ENCODE measurements around the gene RAD51B. TPM values are rescaled to one million over a fixed set of nuclear protein-coding genes. Genes with fewer than 3 reads are reported as not detected.

RAD51B gene
- total RNA-seq, 1 donor from 2014 or later: 28.5 TPM

DNA sequence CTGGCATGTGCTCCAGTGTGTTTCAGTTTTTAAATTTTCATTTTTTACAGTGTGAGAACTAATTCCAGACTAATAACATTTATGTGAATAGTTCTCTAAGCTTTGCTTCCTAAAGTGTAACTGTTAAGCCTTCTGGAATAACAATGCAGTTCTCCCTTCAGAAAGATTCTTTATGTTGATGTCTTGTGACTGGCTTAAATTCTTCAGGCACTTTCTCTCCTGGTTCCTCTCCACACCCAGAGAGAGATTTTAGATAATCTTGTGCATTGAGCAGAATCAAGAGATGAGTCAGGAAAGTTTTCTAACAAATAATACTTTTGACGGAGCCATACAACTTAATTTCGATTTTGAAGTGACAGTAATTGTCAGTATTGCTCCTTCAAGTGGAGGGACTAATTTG lies 118.5 kb downstream of the RAD51B start:
- H3K4me3 ChIP-seq: no peak overlapping the region
- no peaks in the 10 kb centered on the region for H3K9me3 ChIP-seq
- no peaks in the 10 kb centered on the region for H3K27me3 ChIP-seq
- intact Hi-C loops (cut with DNase I): no loop called here
- no peak for DNase-seq (ENCODE audit: extremely low spot score in 2 of 2)
- H3K36me3 ChIP-seq: no peaks in the 10 kb centered on the region
- TF ChIP-seq, protein P1, sequence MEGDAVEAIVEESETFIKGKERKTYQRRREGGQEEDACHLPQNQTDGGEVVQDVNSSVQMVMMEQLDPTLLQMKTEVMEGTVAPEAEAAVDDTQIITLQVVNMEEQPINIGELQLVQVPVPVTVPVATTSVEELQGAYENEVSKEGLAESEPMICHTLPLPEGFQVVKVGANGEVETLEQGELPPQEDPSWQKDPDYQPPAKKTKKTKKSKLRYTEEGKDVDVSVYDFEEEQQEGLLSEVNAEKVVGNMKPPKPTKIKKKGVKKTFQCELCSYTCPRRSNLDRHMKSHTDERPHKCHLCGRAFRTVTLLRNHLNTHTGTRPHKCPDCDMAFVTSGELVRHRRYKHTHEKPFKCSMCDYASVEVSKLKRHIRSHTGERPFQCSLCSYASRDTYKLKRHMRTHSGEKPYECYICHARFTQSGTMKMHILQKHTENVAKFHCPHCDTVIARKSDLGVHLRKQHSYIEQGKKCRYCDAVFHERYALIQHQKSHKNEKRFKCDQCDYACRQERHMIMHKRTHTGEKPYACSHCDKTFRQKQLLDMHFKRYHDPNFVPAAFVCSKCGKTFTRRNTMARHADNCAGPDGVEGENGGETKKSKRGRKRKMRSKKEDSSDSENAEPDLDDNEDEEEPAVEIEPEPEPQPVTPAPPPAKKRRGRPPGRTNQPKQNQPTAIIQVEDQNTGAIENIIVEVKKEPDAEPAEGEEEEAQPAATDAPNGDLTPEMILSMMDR (IDR thresholded peaks at IDR 0.05): no peak
- TF ChIP-seq POLR2AphosphoS5 (IDR thresholded peaks at IDR 0.05; ENCODE audit: insufficient read depth in 1 of 2, low read depth in 1 of 2) (peak in 1 of 2 donors; percentile 18), POLR2A (IDR thresholded peaks at IDR 0.05) (no peak)
- H3K4me1 ChIP-seq: peaks cover 61% of the 10 kb centered on the region
- peak overlapping the region; percentile 17 for H3K27ac ChIP-seq

DNA sequence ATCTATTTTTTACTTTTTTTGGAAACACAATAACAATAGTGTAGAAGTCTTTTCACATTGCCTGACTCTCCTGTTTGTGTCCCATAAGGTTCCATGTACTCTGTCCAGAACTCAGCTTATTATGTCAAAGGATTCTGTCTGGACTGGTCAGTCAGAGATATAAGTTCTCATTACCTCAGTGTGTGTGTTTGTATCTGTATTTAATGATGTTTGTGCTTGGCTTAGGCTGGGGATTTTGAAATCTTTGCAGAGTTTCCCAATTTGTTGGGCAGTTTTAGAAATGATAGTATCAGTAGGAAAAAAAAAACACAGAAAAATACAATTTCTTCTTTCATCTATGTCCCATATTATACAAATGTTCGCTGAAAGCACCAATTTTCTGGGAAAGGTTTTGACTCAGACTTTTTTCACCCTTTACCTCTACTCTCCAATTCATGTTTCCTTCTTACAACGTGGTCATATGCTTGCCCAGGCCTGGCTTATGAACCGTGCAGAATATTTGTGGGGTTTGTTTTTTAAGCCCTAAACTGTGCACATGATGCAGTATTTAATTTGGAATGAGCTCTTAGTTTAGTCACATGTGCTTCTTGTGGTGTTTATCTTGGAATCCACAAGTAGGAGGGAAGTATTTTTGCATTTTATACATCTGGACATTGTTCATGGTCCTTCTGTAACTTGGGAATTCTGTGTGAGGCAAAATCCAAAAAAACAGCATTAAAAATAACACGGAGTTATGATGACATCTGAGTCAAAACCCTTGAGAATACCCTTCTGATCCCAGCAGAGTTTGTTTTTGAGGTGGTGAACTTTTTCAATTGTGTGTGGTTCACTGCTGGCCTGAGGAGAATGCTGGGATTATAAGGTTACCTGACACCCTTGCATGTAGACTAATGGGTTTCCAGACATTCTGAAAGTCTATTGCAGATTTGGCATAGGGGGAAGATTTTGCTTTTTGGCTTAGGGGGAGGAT lies 121.2 kb downstream of the RAD51B start:
- intact Hi-C loops (cut with DNase I): loop anchor here (5.0 kb wide), 2 partner anchors 307 to 852 kb away; partner anchors contain the start of gene ZFP36L1
- TF ChIP-seq, protein P1 (IDR thresholded peaks at IDR 0.05): no peak
- TF ChIP-seq POLR2A (IDR thresholded peaks at IDR 0.05) (no peak), POLR2AphosphoS5 (IDR thresholded peaks at IDR 0.05; ENCODE audit: insufficient read depth in 1 of 2, low read depth in 1 of 2) (peak; percentile 22 to 94)
- no peak overlapping the region for H3K4me3 ChIP-seq
- peaks cover 55% of the 10 kb centered on the region for H3K4me1 ChIP-seq
- H3K36me3 ChIP-seq: no peaks in the 10 kb centered on the region
- H3K27me3 ChIP-seq: no peaks in the 10 kb centered on the region
- no peak for DNase-seq (ENCODE audit: extremely low spot score in 2 of 2)
- peak overlapping the region; percentile 88 for H3K27ac ChIP-seq
- no peaks in the 10 kb centered on the region for H3K9me3 ChIP-seq

DNA sequence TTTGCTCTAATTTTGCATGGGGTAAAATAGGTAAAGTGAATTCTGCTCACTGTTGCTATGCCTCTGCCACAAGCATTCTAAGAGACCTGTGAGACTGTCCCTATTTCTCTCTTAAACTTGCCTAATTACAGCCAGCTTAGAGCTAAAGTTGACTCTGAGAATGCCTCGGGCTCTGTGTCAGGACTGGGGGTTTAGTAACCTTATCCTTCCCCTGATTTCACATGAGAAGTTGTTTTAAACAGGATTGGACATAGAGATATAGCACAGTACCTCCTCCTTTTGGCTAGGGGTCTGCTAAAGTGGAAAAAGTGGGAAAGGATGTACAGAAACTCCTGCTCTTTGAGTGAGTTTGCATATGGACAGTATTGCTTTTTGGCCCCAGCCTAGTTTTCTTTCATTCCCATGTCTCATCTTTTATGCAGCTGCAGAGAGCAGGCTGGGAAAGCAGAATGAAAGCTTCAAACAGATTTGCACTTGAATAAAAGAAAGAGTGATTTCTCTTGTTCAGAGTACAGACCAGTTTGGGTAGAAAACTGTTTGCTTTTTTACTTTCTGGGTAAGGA lies 122.0 kb downstream of the RAD51B start:
- intact Hi-C loops (cut with DNase I): loop anchor here (2.0 to 5.0 kb wide), 3 partner anchors 306 to 877 kb away; partner anchors contain the start of gene ZFP36L1
- DNase-seq (ENCODE audit: extremely low spot score in 2 of 2): no peak
- Histone ChIP-seq H3K4me1 (peaks cover 55% of the 10 kb centered on the region), H3K27ac (peak overlapping the region; percentile 88), H3K27me3 (no peaks in the 10 kb centered on the region), H3K4me3 (no peak overlapping the region), H3K9me3 (no peaks in the 10 kb centered on the region), H3K36me3 (no peaks in the 10 kb centered on the region)
- TF ChIP-seq, protein P1 (IDR thresholded peaks at IDR 0.05): no peak
- TF ChIP-seq POLR2AphosphoS5 (IDR thresholded peaks at IDR 0.05; ENCODE audit: insufficient read depth in 1 of 2, low read depth in 1 of 2) (no peak), POLR2A (IDR thresholded peaks at IDR 0.05) (no peak)

DNA sequence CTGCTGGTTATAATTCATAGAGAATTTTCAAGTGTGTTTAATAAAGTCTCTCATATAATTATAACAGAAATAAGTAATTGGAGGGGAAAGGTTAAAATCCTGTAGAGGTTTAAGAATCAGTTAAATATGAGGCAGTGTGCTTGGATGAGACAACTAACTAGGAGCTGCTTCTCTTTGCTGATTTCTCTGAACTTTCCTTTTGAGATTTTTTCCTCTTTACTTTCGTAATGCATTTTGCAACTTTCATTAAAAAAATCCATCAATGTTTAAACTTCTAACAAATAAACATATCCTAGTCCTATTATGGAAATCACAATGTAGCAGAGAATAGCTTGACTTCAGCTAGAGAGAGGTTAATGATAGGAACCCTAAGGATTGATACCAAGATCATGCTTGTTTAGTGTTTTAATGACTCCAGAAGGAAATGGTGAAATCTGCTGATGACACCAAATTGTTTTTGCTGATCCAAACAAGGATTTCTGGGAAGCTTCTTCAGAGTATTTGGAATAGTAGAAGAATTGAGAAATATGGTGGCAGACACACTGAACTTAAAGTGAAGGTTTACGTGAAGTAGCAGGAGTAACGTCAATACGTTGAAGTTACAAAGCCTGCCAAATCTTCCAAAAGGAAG lies 122.6 kb downstream of the RAD51B start:
- Histone ChIP-seq H3K9me3 (no peaks in the 10 kb centered on the region), H3K27ac (peak overlapping the region; percentile 88), H3K27me3 (no peaks in the 10 kb centered on the region), H3K4me1 (peaks cover 54% of the 10 kb centered on the region), H3K4me3 (no peak overlapping the region), H3K36me3 (no peaks in the 10 kb centered on the region)
- no peak for DNase-seq (ENCODE audit: extremely low spot score in 2 of 2)
- intact Hi-C loops (cut with DNase I): loop anchor here (2.0 to 5.0 kb wide), 3 partner anchors 305 to 877 kb away; partner anchors contain the start of gene ZFP36L1
- peak; percentile 25 to 27 for TF ChIP-seq POLR2AphosphoS5 (IDR thresholded peaks at IDR 0.05; ENCODE audit: insufficient read depth in 1 of 2, low read depth in 1 of 2)
- TF ChIP-seq, protein P1 (IDR thresholded peaks at IDR 0.05): no peak

Data from vagina (tissue), 2 donors.